Lower leg skin (tissue), 3 donors: Measurements from ENCODE around the gene ATG5.

Experiments
- POLR2A ChIP-seq, 2 donors: fragments of 450-650 bp; IDR thresholded peaks; one replicate each; pipeline ENCODE4 v1.6.1; 2016 to 2017; ENCODE audit warnings: antibody characterized with exemption in 2 of 2, mild to moderate bottlenecking in 1 of 2, moderate library complexity in 1 of 2
- TF ChIP-seq, protein P1 (sequence below), 3 donors: fragments of 450-650 bp; IDR thresholded peaks; one replicate each; pipeline ENCODE4 v1.5.1; 2016; ENCODE audit warnings: antibody characterized with exemption in 3 of 3, mild to moderate bottlenecking in 3 of 3, moderate library complexity in 2 of 3

DNA sequence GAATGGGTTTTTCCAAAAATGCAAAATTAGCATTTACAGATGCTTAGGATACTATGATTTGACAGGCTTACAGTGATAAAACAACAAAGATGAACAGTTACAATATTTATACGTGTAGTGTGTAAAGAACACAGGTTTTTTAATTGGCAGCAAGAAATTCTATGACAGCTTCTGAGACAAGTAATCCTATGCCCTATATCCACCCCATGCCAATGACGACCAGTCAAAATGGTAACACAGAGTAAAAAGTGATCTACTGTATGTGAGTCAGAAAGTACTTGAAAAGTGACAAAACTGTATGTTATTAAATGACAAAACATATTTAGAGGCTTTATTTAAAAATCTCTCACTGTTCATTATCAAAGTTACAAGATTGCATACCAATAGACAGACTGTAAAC is 139.9 kb downstream of the ATG5 start:
- TF ChIP-seq, protein P1, sequence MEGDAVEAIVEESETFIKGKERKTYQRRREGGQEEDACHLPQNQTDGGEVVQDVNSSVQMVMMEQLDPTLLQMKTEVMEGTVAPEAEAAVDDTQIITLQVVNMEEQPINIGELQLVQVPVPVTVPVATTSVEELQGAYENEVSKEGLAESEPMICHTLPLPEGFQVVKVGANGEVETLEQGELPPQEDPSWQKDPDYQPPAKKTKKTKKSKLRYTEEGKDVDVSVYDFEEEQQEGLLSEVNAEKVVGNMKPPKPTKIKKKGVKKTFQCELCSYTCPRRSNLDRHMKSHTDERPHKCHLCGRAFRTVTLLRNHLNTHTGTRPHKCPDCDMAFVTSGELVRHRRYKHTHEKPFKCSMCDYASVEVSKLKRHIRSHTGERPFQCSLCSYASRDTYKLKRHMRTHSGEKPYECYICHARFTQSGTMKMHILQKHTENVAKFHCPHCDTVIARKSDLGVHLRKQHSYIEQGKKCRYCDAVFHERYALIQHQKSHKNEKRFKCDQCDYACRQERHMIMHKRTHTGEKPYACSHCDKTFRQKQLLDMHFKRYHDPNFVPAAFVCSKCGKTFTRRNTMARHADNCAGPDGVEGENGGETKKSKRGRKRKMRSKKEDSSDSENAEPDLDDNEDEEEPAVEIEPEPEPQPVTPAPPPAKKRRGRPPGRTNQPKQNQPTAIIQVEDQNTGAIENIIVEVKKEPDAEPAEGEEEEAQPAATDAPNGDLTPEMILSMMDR (IDR thresholded peaks at IDR 0.05) = no peak
- TF ChIP-seq POLR2A (IDR thresholded peaks at IDR 0.05) = no peak
